Hematopoietic multipotent progenitor cell treated with erythropoietin and hydrocortisone succinate and interleukin-3 and kit ligand, for 6 days (in vitro differentiated cells): ENCODE measurements around the gene KLF17.

Experiments used
- DNase-seq: peaks from one replicate; pipeline ENCODE4 v3.0.0-alpha.2; 2015

Gene KLF17

DNA sequence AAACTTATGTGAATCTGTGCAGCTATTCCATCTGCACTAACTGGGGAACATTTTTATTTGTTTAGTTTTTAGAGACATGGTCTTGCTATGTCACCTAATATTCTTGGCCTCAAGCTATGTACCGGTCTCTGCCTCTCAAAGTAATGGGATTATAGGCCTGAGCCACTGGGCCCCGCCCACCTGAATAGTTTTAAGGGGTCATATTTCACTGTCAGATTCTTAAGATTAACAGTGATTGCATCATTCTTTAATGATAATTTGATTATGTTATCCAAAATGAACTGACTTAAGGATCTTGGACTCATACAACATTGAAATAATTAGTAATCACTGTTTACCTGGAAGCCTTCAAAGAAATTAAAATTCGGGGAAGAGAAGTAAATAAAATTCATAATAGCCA is 35.4 kb downstream of the KLF17 start:
- no peak for DNase-seq

DNA sequence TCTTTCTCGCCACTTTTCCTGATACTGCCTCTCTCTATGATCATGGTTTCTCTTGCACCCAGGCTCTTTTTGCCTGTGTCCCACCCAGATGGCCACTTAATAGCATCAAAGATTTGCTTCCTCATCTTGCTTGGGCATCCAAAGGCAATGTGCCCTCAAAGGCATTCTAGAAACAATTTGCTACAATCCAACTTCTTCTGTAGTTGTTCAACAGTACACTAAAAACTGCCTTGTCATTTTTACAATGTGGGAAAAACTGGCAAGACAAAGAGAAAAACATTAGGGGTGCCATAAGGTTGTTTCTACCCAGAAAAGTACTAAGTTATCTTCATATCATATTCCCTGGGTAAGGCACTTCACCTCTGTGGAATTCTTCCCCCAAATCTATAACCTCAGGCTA is 39.3 kb downstream of the KLF17 start:
- DNase-seq = no peak

DNA sequence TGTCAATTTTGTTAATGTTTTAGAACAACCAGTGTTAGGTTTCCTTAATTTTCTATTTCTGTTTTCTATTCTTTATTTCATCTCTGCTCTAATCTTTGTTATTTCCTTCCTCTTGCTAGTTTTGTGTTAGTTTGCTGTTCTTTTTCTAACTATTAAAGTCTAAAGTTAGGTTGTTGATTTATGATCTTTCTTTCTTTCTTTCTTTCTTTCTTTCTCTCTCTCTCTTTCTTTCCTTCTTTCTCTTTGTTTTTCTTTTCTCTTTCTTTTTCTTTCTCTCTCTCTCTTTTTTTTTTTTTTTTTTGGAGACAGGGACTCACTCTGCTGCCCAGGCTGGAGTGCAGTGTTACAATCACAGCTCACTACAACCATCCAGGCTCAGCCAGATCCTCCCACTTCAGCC is 40.2 kb downstream of the KLF17 start:
- no peak for DNase-seq

DNA sequence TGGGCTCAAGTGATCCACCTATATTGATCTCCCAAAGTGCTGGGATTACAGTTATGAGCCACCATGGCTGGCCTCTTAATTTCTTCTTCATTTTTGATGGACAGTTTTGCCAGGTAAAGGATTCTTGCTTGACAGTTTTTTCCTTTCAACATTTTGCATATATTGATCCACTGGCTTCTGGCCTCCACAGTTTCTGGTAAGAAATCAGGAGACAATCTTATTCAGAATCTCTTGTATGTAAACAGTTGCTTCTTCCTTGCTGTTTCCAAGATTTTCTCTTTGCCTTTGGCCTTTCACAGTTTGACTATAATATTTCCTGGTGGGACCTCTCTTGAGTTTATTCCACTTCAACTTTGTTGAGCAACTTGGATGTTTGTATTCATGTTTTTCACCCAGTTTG is 42.9 kb downstream of the KLF17 start:
- no peak for DNase-seq

DNA sequence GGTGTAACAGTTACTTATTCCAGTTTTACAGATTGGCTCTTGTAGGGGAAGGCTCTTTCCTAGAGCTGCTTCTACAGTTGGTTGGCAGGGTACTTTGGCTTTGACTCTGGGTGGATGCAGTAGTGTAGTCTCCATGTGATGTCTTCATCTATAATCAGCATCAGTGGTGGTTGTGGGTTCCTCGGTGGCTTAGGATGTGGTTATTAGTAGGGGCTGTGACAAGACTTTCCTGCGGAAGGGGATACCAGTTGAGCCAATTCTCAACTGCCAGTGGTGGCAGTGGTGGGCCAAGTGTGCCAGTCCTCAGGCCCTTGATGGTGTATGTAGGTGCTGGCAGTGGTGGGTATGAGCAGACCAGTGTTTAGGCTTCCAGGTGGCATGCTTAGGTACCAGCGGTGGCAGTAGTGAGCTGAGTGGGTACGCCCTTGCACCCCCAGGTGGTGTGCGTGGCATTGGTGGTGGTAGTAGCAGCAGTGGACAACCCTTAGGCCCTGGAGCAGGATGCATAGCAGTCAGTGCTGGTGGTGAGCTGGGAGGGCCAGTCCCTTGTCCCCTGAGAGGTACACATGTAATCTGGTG is 50.0 kb downstream of the KLF17 start:
- DNase-seq = peak; percentile 40

DNA sequence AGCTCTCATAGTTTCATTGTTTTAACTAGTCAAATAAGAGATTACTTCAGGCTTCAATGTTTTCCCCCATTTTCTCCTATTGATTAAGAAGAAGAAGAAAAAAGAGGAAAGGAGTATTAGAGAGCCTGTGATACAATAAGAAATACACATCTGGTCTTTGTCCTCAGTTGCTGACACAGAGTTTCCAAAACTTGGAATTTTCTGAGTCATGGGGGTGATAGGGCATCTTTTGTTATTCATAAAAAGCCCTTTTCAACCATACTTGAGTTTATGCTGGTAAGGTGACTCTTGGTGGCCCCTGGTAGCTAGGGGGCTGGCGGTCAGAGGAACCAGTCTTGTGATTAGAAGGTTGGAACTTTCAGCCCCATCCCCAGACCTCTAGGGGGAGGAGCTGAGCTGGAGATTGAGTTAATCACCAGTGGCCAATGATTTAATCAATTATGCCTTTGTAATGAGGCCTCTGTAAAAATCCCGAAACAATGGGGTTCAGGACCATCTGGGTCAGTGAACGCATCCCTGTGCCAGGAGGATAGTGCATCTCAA is 51.7 kb downstream of the KLF17 start:
- no peak for DNase-seq

DNA sequence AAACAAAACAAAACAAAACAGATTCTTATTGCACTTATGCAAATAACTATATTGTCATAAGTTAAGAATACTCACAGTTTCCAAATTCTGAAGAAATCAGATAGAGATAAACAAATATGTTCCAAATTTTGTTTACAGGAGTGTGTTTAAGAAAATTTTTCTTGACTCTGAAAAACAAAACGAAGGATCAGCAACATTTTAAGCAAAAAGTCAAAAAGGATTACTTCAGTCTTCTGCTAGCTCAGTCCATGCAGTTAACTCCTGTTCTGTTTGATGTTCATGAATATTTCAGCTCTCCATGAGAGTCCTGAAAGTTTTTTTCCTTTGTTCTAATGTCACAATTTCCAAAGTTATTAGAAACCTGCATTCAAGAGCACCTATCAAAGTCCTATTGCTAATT is 56.0 kb downstream of the KLF17 start:
- no peak for DNase-seq
